ENCODE data around the gene KCNK7. TPM values are rescaled to one million over a fixed set of nuclear protein-coding genes. Genes with fewer than 3 reads are reported as not detected.

Gene KCNK7
- total RNA-seq, 1 experiment from 2014 or later, result not detected

DNA sequence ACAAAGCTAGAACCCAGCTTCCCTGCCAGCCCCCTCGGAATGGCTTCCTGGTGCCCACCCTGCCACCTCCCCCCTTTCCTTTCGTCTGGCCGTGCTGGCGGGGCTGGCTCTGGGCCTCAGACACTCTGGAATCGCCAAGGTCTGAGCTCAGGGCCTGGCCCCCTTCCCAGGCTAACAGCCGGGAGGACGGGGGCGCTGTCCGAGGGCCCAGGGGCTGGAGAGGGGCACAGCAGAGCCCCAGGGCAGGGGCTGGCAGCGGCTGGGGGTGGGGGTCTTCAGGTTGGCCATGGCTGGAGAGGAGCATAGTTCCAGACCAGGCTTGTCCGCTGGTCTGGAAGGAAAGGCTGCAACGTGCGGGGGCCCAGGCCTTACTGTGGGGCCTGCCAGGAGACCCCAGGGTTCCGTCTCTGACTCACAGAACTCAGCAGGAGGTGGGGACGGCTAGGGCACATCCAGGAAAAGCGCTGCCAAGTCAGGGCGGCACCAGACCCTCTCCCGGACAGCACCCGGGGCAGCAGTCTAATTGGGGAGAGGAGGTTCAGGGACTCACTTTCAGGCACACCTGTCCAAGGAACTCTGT is 36.6 kb downstream of the KCNK7 start:
- DNase-seq (ENCODE audit: low read depth), result peak; percentile 64

- DNase-seq (ENCODE audit: low read depth), result peak; percentile 79
Measured at GRCh38 chr11:65558002-65558929, 37.3 kb downstream of the KCNK7 start, which contains the start of gene LTBP3. Gene LTBP3 (minus strand): TSS chr11:65558359. CDS start chr11:65557959, 400 bp downstream.

GRCh38 chr11:65557280-65558001 is 38.2 kb downstream of the KCNK7 start:
- DNase-seq (ENCODE audit: low read depth), result no peak

DNA sequence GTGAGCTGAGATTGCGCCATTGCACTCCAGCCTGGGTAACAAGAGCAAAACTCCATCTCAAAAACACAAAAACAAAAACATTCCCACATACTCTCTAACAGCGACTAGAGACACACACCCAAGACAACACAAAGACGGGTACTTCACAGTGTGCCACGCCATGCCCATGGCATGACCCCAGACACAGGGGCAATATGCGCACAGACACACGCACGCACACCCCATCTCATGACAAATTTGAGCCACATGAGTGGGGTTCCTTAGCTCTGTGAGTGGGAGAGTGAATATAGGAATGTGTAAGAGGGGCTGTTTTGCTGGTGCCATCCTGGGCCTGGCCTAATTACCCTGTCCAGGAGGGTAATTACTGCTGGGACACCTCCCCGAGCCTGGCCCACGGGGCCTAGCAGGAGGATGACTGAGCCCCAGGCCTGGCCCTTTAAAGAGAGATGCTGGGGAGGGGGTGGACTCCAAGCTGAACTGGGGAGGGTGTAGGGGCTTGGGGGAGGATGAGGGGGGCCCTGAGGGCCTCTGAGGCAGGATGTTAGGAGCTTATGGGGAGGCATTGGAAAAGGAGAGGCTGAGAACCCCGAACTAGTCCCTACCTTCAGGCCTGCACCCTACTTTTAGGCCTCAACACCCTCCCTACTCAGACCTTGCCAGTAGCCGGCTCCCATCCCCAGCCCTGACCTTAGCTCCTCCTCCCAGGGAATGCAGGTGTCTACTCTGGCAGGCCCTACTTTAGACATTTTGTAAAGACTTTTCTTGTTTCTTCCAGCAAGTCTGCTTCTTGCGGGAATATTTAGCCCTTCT is 38.9 kb downstream of the KCNK7 start:
- DNase-seq (ENCODE audit: low read depth), result no peak

GRCh38 chr11:65555693-65556231 is 39.8 kb downstream of the KCNK7 start:
- peak; percentile 97 for DNase-seq (ENCODE audit: low read depth)

DNA sequence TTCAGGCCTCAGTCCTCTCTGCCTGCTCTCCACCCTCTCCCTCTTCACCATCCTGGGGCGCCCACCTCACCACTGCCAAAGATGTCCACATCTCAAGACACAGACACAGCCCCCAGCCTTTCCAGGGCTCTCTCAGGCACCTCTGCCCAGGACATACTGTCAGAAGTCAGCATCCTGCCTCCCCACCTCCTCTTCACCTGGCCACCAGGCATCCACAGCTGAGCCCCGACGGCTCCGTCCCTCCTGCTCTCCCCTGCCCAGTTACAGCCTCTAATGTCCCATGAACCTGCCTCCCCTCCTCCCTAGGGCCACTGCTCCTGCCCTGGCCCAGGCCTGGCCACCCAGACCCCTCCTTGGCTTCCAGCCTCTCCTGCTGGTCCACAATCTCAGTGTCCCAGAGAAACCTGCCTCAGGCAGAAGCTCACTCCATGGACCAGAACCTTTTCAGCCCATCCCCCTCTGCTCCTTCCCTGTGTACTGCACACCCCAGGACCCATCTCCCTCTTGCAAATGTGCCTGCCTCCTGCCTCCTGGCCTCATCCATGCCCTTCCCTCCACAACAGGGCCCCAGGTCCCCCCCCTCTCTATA is 40.7 kb downstream of the KCNK7 start:
- DNase-seq (ENCODE audit: low read depth), result no peak

DNA sequence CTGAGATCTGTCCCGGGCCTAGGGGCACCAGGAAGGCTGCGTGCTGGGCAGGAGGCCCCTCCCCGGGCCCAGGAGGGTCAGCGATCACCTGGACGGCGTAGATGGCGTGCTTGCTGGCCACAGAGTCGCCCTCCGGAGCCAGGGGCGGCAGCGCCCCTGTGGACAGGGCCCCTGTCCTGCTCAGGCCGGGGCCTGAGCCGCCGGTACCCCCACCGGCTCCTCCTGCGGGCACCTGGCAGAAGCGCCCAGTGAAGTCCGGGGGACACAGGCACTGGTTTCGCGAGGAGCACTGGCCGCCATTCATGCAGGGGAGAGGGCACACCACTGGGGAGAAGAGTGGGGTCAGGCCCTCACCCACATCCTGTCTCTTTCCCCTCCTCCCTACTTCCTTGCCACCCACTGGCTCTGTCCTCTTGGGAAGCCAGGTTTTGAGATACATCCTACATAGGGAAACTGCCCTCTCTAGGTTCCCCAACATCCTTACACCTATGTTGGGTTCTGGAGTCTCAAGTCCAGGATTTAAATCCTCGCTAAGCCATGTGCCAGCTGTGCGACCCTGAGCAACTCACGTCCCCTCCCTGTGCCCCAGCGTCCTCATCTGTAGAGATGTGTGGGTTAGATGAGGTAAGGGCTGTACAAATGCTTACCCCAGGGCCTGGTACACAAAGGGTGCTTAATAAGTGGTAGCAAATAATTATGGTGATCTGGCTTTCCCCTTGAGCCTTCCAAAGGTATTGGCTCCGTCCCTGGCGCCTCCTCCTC is 41.4 kb downstream of the KCNK7 start:
- no peak for DNase-seq (ENCODE audit: low read depth)

GRCh38 chr11:65553301-65554001 is 42.1 kb downstream of the KCNK7 start:
- no peak for DNase-seq (ENCODE audit: low read depth)

DNA sequence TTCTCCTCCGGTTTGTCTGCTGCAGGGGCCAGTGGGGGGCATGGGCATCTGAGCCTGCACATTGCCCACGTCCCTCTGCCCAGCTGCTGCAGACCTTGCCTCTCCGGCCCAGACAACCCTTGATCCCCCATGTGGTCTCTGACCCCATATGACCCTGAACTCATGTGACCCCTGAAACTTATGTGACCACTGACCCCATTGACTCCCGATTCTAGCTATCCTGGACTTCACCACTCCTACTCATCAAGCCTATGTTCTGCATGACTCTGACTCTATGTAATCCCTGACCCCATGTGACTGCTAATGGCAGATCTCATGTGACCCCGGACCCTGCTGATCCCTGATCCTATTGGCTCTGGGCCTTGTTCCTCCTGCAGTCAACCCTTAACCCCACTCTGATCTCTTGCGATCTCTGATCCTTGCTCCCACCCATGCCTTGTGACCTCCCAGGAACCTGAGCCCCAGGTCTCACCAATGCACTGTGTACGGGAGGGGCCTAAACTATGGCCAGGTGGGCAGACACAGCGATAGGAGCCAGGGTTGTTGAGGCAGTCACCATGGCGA is 43.1 kb downstream of the KCNK7 start:
- no peak for DNase-seq (ENCODE audit: low read depth)

DNA sequence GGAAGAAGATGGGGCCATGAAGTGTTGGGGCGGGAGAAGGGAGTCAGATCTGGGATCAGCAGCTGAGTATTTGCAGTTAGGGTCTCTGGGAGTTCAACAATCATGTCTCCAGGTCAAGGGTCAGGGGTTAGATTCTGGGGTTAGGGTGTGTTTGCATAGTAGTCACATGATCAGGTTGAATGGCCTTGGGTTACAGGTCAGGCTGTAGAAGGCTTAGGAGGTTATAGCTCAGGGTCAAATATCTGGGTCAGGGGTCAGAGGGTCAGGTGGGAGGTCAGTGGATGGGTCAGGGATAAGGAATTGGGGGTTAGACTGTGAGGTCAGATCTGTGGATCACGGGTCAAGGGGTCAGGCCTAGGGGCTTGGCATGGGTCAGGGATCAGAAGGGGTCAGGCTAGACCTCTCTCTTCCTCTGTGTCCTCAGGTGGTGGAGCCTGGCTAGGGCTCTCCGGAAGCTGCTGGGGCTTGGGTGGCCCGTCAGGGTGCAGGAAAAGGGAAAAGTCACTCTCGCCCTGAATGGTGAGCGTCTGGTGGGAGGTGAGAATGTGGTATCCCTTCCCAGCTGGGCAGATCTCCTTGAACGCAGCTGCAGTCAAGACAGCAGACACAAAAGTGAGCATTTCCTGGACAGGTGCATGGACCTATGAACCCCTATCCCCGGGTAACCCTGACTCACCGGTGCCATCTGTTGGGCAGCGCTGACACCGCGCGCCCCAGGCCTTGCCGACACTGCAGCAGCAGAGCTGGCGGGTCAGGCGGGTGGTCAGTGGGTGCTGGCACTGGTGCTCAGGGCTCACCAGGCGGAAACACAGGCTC is 43.8 kb downstream of the KCNK7 start:
- DNase-seq (ENCODE audit: low read depth), result peak; percentile 40

GRCh38 chr11:65549096-65549495 is 46.5 kb downstream of the KCNK7 start:
- no peak for DNase-seq (ENCODE audit: low read depth)

GRCh38 chr11:65548395-65548794 is 47.2 kb downstream of the KCNK7 start:
- no peak for DNase-seq (ENCODE audit: low read depth)

DNA sequence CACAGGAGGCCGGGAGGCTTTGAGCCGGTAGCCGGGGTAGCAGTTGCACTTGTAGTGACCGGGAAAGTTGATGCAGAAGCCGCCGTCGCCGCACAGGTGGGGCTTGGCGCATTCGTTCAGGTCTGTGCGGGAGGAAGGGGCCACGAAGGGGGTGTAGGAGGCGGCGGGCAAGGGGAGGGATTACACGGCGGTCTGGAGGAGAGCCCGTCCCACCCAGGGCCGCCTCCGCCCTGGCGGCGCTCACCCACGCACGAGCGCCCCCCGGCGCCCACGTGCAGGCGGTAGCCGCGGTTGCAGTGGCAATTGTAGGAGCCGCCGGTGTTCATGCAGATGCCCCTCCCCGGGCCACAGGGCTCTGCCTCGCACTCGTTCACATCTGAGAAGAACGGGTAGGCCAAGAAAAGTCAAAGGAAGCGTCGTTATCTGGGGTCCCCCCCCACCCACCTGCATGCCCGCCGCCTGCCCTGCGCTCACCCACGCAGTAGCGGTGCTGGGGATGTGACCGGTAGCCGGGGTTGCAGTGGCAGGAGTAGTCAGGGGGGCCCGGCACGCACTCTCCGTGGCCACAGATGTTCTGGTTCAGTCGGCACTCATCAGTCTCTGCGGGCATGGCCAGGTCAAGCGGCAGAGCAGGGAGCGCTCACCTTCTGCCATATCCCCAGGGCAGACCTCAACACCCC is 48.0 kb downstream of the KCNK7 start:
- no peak for DNase-seq (ENCODE audit: low read depth)

DNA sequence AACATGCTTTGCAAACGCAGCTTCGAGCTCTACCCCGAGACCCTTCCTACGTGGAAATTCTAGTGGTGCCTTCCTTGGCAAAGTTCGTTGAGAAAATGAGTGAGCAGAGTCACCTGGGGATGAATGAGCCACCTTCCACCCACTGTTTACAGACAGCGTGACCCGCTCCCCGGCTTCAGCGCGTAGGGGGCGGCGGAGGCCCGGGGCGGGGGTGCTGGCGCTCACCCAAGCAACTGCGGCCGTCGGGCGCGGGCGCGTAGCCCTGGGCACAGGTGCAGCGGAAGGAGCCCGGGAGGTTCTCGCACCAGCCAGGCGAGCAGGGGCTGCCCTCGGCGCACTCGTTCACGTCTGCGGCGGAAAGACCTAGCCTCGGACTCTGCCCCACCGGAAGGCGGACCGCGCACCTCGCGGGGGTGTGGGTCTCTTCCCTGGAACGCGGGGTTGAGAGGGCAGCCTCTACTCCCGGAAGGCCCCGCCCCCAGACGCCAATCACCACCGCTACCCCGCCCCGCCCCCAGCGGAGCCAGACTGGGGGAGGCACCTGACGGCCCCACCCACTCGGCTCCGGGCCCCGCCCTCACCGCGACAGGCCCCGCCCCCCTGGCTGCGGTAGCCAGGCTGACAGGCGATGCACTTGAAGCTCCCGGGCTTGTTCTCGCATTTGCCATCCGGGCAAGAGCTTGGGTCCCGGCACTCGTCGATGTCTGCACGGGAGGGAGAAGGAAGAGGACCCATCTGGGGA is 49.2 kb downstream of the KCNK7 start:
- DNase-seq (ENCODE audit: low read depth), result no peak

- DNase-seq (ENCODE audit: low read depth), result no peak
Measured at GRCh38 chr11:65545853-65546216, 49.8 kb downstream of the KCNK7 start.

All from HT1080 (cell line).